ENCODE results near the gene C9orf43.

C9orf43 gene

GRCh38 chr9:113468716-113469448, 58.3 kb downstream of the C9orf43 start:
- DNase-seq, result no peak

- DNase-seq, result no peak
Measured at GRCh38 chr9:113471143-113471542, 60.6 kb downstream of the C9orf43 start.

- DNase-seq, result no peak
Measured at GRCh38 chr9:113471566-113471965, 61.0 kb downstream of the C9orf43 start.

- no peak for DNase-seq
Measured at GRCh38 chr9:113472199-113472598, 61.7 kb downstream of the C9orf43 start.

GRCh38 chr9:113474360-113475028, 63.9 kb downstream of the C9orf43 start:
- DNase-seq, result no peak

- DNase-seq, result no peak
Measured at GRCh38 chr9:113475031-113475430, 64.5 kb downstream of the C9orf43 start.

GRCh38 chr9:113475992-113476391, 65.4 kb downstream of the C9orf43 start:
- DNase-seq, result no peak

- DNase-seq, result no peak
Measured at GRCh38 chr9:113476511-113476916, 66.0 kb downstream of the C9orf43 start.

- DNase-seq, result no peak
Measured at GRCh38 chr9:113477058-113477457, 66.5 kb downstream of the C9orf43 start.

GRCh38 chr9:113477661-113478060, 67.1 kb downstream of the C9orf43 start:
- DNase-seq, result no peak

GRCh38 chr9:113479174-113479621, 68.7 kb downstream of the C9orf43 start:
- DNase-seq, result peak; percentile 31

Measured in activated gamma-delta T cell treated with Interleukin-2 at 50 U/mL for 16 hours (primary cell).